Right cardiac atrium (tissue), 5 donors: ENCODE results near the gene INO80E. TPM values are rescaled to one million over a fixed set of nuclear protein-coding genes. Genes with fewer than 3 reads are reported as not detected.
A peak's percentile ranks its signal among the peaks of the same experiment; 100 is the strongest.
"Not testable (repeated sequence)": the region's sequence is repeated elsewhere in the genome, so short reads cannot be mapped to it uniquely, and the experiment has no call there.

ENCODE experiments used
- ATAC-seq, 2 donors: fragments of 200-7000 bp; cut with Tn5 transposase; one replicate each; pipeline versions ENCODE4 v1.8.0 to v1.9.1; 2020; ENCODE audit warnings: moderate library complexity in 2 of 2, mild to moderate bottlenecking in 1 of 2
- DNase-seq, 3 donors: peaks; one replicate each; pipeline ENCODE4 v3.0.0-alpha.2; 2020
- H3K27ac ChIP-seq: one replicate; pipeline ENCODE4 v1.5.1; 2013; ENCODE audit warnings: mild to moderate bottlenecking, low read length, control low read depth, moderate library complexity
- H3K27me3 ChIP-seq: one replicate; pipeline ENCODE4 v1.6.1; 2013; ENCODE audit not compliant: control insufficient read depth, insufficient read depth
- H3K4me1 ChIP-seq: one replicate; pipeline ENCODE4 v1.6.1; 2013; ENCODE audit warnings: low read length; ENCODE audit not compliant: control insufficient read depth, insufficient read depth
- H3K4me3 ChIP-seq: one replicate; pipeline ENCODE4 v1.5.1; 2013; ENCODE audit warnings: low read length, control low read depth
- H3K9me3 ChIP-seq: one replicate; pipeline ENCODE4 v1.6.1; 2013; ENCODE audit warnings: low read length; ENCODE audit not compliant: control insufficient read depth
- WGBS: extraction: QIAGEN DNeasy Blood & Tissue Kit; methylation state at CpG from one replicate; pipeline ENCODE4 v1.1.7; 2013; 5-methylcytosine and 5-hydroxymethylcytosine counted together
- intact Hi-C, 4 donors: fragments of 100-400 bp; cut with DNase I; formaldehyde crosslinking; loops; one replicate each; pipeline versions ENCODE4 v1.11.0 to v1.14.0; 2022 to 2023
- polyA plus RNA-seq: library from polyadenylated mRNA; stranded (reverse); fragments of 200-250 nt; gene quantifications from one replicate; pipeline ENCODE4 v1.2.3, GENCODE V29; 2013
- total RNA-seq, 4 donors: library from RNA; stranded (reverse); fragmentation: NEBNext Ultra II Directional; extraction: Animal tissue kit (Norgen Biotek cat#: 25700); gene quantifications; one replicate each; pipeline ENCODE4 v1.2.1, GENCODE V29; 2021
- donor health status: healthy with polysubstance abuse.
- donor health status: DM: no; HTN: yes; CAD: no.
- donor health status: DM: no; HTN: no; CAD: no.
- donor health status: DM: no; HTN: yes; CAD: no; lungs with severe emphysema.
- donor health status: DM: yes; HTN: yes; CAD: no.

INO80E gene
- total and polyA plus RNA-seq, 5 donors = 32.7 to 59.1 (median 39.6) TPM

- ATAC-seq (no peak), DNase-seq (no peak)
- Histone ChIP-seq H3K27me3 (no peaks in the 10 kb centered on the region), H3K4me1 (no peaks in the 10 kb centered on the region), H3K4me3 (no peak overlapping the region), H3K9me3 (no peaks in the 10 kb centered on the region), H3K27ac (no peak overlapping the region)
- WGBS = 68% methylated on average over 7 of the region's 7 CpGs
- intact Hi-C loops = no loop called here
Measured at GRCh38 chr16:30033270-30033669, 37.2 kb downstream of the INO80E start.

GRCh38 chr16:30040221-30040620 lies 44.2 kb downstream of the INO80E start:
- ATAC-seq (no peak), DNase-seq (no peak)
- WGBS = 68% methylated on average over 5 of the region's 5 CpGs
- intact Hi-C loops = loop anchor here in 1 of 4 donors (5.0 kb wide), 1 partner anchor 52 kb away; the partner anchor contains the start of gene TBX6
- H3K27ac ChIP-seq = no peak overlapping the region
- H3K9me3 ChIP-seq = no peaks in the 10 kb centered on the region
- no peaks in the 10 kb centered on the region for H3K27me3 ChIP-seq
- no peak overlapping the region for H3K4me3 ChIP-seq
- no peaks in the 10 kb centered on the region for H3K4me1 ChIP-seq

GRCh38 chr16:30040690-30041089 lies 44.6 kb downstream of the INO80E start:
- not testable (repeated sequence) for H3K9me3 ChIP-seq, ATAC-seq, H3K4me1 ChIP-seq, H3K27ac ChIP-seq, H3K27me3 ChIP-seq, DNase-seq, H3K4me3 ChIP-seq
- WGBS = 84% methylated on average over 5 of the region's 5 CpGs
- intact Hi-C loops = loop anchor here in 1 of 4 donors (5.0 kb wide), 1 partner anchor 52 kb away; the partner anchor contains the start of gene TBX6

GRCh38 chr16:30041841-30042240 lies 45.8 kb downstream of the INO80E start:
- DNase-seq (no peak), ATAC-seq (no peak)
- H3K27ac ChIP-seq = no peak overlapping the region
- H3K9me3 ChIP-seq = no peaks in the 10 kb centered on the region
- no peaks in the 10 kb centered on the region for H3K4me1 ChIP-seq
- no peaks in the 10 kb centered on the region for H3K27me3 ChIP-seq
- intact Hi-C loops = loop anchor here in 1 of 4 donors (5.0 kb wide), 1 partner anchor 50 kb away; the partner anchor contains the start of gene TBX6
- H3K4me3 ChIP-seq = no peak overlapping the region
- 18% methylated on average over 5 of the region's 5 CpGs for WGBS

GRCh38 chr16:30046178-30046577 lies 50.1 kb downstream of the INO80E start:
- DNase-seq = peak in 1 of 3 donors; percentile 37
- Histone ChIP-seq H3K4me3 (no peak overlapping the region), H3K27me3 (no peaks in the 10 kb centered on the region), H3K27ac (no peak overlapping the region), H3K9me3 (no peaks in the 10 kb centered on the region), H3K4me1 (no peaks in the 10 kb centered on the region)
- 71% methylated on average over 8 of the region's 8 CpGs for whole genome bisulfite sequencing
- intact Hi-C loops = no loop called here
- ATAC-seq = no peak

GRCh38 chr16:30046588-30046987 lies 50.5 kb downstream of the INO80E start:
- DNase-seq = no peak
- no peak for ATAC-seq
- H3K9me3 ChIP-seq = no peaks in the 10 kb centered on the region
- H3K4me3 ChIP-seq = no peak overlapping the region
- no peaks in the 10 kb centered on the region for H3K4me1 ChIP-seq
- no peaks in the 10 kb centered on the region for H3K27me3 ChIP-seq
- intact Hi-C loops = no loop called here
- 86% methylated on average over 1 of the region's 1 CpG for WGBS
- H3K27ac ChIP-seq = no peak overlapping the region

- 92% methylated on average over 8 of the region's 8 CpGs for WGBS
- Histone ChIP-seq H3K9me3 (no peaks in the 10 kb centered on the region), H3K4me3 (no peak overlapping the region), H3K27me3 (no peaks in the 10 kb centered on the region), H3K4me1 (no peaks in the 10 kb centered on the region), H3K27ac (no peak overlapping the region)
- ATAC-seq = no peak
- intact Hi-C loops = no loop called here
- peak in 1 of 3 donors; percentile 32 for DNase-seq
Measured at GRCh38 chr16:30049871-30050270, 53.8 kb downstream of the INO80E start.

- H3K27me3 ChIP-seq = no peaks in the 10 kb centered on the region
- peak in 1 of 3 donors; percentile 5 for DNase-seq
- no peaks in the 10 kb centered on the region for H3K9me3 ChIP-seq
- WGBS = 78% methylated on average over 3 of the region's 3 CpGs
- ATAC-seq = no peak
- no peak overlapping the region for H3K27ac ChIP-seq
- no peaks in the 10 kb centered on the region for H3K4me1 ChIP-seq
- H3K4me3 ChIP-seq = no peak overlapping the region
- intact Hi-C loops = no loop called here
Measured at GRCh38 chr16:30051518-30051917, 55.5 kb downstream of the INO80E start.

GRCh38 chr16:30052671-30053372 lies 56.8 kb downstream of the INO80E start:
- no peak overlapping the region for H3K27ac ChIP-seq
- H3K9me3 ChIP-seq = no peaks in the 10 kb centered on the region
- DNase-seq = peak; percentile 95 to 98 (median 98)
- no peaks in the 10 kb centered on the region for H3K4me1 ChIP-seq
- WGBS = 5% methylated on average over 58 of the region's 58 CpGs
- H3K27me3 ChIP-seq = no peaks in the 10 kb centered on the region
- ATAC-seq = peak; percentile 94
- intact Hi-C loops = no loop called here
- peak overlapping the region; percentile 57 for H3K4me3 ChIP-seq

GRCh38 chr16:30053376-30054015 lies 57.5 kb downstream of the INO80E start:
- H3K9me3 ChIP-seq = no peaks in the 10 kb centered on the region
- H3K4me3 ChIP-seq = peak overlapping the region; percentile 57
- no peak for DNase-seq
- H3K27me3 ChIP-seq = no peaks in the 10 kb centered on the region
- H3K27ac ChIP-seq = no peak overlapping the region
- peak; percentile 48 to 68 for ATAC-seq
- no peaks in the 10 kb centered on the region for H3K4me1 ChIP-seq
- WGBS = 3% methylated on average over 19 of the region's 19 CpGs
- intact Hi-C loops = no loop called here

- DNase-seq (no peak), ATAC-seq (no peak)
- intact Hi-C loops = no loop called here
- H3K27me3 ChIP-seq = no peaks in the 10 kb centered on the region
- WGBS = 71% methylated on average over 8 of the region's 8 CpGs
- no peaks in the 10 kb centered on the region for H3K9me3 ChIP-seq
- no peak overlapping the region for H3K4me3 ChIP-seq
- no peaks in the 10 kb centered on the region for H3K4me1 ChIP-seq
- H3K27ac ChIP-seq = no peak overlapping the region
Measured at GRCh38 chr16:30054451-30054850, 58.4 kb downstream of the INO80E start.
